GM21526 (cell line): Measurements from ENCODE around the gene ZNG1A.
A peak's percentile ranks its signal among the peaks of the same experiment; 100 is the strongest.
"Not testable (repeated sequence)": the region's sequence is repeated elsewhere in the genome, so short reads cannot be mapped to it uniquely, and the experiment has no call there.

ENCODE experiments used
- ATAC-seq: cut with Tn5 transposase; IDR thresholded peaks from one replicate; pipeline ENCODE4 v1.9.1; 2021; ENCODE audit warnings: moderate library complexity; ENCODE audit not compliant: unreplicated experiment, low FRiP score

ZNG1A gene

DNA sequence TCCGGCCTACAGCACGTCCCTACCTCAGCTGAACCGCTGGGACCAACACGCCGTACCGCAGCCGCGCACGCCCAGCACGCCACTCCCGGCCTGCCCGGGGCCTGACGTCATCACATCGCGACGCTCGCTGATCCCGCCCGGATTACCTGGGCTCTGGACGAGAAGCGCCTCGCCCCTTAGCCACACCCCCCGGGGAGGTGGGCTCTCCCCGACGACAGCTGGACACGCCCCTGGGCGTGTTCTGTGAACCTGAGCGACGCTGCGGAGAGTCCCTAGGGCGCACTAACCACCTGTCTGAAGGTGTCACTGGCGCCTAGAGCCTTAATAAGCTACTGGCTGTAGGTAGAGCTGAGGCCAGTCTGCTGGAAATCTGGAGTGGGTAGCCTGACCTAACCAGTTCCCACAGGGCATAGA lies at the start of gene ZNG1A:
Gene ZNG1A (minus strand): TSS at position 87 of the 414 bp plus-strand sequence. CDS start 87 bp downstream, outside the sequence.
- ATAC-seq: not testable (repeated sequence)

- no peak for ATAC-seq
Observed at GRCh38 chr9:227860-228259, 49.0 kb upstream of the ZNG1A start.

GRCh38 chr9:224582-225520 lies 46.0 kb upstream of the ZNG1A start:
- no peak for ATAC-seq

GRCh38 chr9:224026-224425 lies 45.2 kb upstream of the ZNG1A start:
- ATAC-seq: no peak

GRCh38 chr9:223152-223551 lies 44.3 kb upstream of the ZNG1A start:
- ATAC-seq: no peak

DNA sequence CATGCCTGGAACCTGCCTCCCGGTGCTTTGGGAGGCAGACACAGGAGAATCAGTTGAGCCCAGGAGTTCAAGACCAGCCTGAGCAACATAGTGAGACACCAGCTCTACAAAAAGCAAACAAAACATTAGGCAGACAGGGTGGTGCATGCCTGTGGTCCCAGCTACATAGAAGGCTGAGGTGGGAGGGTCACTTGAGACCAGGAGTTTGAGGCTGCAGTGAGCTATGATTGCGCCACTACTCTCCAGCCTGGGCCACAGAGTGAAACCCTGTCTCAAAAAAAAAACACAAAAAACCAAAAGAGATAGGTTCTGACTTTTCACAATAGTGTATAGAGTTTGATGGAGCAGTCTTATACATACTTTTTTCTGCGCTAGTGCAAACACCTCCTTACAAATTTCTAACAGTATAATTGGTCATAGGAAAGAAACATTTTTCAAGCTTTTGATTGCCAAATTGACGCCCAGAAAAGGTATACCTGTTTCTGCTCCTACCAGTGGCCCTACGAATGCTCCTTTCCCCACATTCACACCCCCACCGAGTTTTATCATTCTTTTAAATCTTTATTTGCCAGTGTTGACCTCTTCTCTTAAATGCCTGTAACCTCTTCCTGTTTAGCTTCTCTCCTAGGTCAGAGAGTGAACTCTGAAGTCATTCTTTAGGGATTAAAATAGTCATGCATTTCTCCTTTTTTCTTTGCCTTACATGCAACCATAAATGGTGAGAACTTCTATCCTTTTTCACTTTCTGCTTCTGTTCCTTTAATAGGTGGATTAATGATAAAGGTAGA lies 43.3 kb upstream of the ZNG1A start:
- ATAC-seq: no peak

DNA sequence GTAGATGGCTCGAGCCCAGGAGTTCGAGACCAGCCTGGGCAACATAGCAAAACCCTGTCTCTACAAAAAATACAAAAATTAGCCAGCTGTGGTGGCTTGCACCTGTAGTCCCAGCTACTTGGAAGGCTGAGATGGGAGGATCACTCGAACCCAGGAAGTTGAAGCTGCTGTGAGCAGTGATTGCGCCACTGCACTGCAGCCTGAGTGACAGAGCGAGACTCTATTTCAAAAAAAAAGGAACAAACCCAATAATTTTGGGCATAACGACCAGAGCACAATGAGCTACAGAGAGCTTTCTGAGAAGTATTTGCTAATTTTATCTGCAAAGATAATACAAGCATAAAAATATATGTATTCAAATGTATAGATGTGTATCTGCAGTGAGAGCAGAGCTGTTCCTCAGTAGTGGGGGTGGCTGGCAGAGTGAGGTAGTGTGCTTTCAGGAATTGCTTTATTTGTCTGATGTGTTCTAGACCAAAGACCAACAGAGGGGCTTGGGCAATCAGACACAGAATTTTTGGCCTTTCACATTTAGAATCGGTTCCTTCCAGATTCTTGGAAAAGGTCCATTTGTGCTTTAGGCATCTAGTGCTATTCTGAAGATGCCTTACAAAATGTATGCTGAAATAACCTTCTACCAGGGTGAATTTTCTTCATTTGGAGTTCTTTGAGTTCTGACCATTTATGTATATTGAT lies 41.0 kb upstream of the ZNG1A start:
- ATAC-seq: no peak

- not testable (repeated sequence) for ATAC-seq
Observed at GRCh38 chr9:219036-219435, 40.2 kb upstream of the ZNG1A start.

DNA sequence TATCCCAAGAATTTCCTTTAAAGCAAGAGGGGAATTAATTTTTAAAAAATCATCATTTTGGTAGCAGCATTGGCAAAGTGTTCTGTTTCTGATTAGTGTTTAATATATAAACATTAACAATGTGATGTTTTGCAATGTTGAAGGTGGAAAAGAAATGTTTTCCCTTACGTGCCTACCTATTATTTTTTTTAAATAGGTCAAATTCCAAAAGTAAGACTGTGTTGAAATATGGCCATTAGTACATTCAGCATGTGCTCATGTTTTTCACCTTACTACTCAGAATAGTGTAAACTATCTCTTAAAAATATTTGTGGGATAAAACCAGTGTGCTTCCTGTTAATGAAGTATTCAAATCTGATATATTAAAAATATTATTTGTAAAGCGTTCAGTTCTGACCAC lies 39.1 kb upstream of the ZNG1A start:
- no peak for ATAC-seq

GRCh38 chr9:216866-217265 lies 38.0 kb upstream of the ZNG1A start:
- ATAC-seq: no peak

DNA sequence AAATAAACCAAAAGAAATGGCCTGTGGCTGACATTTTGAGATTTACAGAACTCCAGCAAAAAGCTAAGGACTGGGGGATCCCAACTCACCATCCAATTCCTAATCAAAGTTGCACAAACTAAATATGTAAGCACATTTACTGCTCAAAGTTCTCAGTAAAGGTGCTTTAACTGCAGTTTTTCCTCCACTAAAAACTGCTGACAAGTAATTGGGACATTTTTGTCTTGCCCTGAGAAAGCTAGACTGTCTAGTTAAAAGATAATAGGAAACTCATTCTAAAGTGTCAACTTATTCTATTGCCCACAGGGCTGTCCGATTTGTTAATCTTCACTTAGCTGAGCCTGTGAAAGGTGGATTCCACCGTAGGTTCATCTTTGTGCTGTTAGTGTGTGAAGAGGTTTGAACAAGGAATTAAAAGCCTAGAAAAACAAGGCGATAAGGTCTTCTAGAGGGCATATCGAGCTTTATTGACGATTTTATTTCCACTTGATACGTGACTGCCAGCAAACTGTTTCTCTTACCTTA lies 36.8 kb upstream of the ZNG1A start:
- ATAC-seq: no peak

- ATAC-seq: peak; percentile 87
Observed at GRCh38 chr9:214648-215493, 36.0 kb upstream of the ZNG1A start, which contains the start of gene DOCK8. Gene DOCK8 (plus strand): TSS chr9:214865. CDS start chr9:214977, 112 bp downstream.

DNA sequence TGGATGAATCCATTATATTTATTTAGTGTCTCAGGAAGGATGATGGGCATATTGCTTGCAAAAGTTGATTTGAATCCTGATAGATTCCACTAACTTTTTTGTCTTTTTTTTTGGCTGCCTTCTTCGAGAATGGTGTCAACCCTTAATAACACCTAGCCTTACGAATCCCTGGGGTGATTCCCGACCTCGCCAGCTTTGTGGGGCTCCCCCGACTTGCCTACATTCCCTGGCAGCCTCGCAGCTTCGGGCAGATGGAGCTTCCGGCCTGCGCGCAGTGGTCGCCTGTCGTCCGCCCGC lies 35.4 kb upstream of the ZNG1A start:
- ATAC-seq: no peak

DNA sequence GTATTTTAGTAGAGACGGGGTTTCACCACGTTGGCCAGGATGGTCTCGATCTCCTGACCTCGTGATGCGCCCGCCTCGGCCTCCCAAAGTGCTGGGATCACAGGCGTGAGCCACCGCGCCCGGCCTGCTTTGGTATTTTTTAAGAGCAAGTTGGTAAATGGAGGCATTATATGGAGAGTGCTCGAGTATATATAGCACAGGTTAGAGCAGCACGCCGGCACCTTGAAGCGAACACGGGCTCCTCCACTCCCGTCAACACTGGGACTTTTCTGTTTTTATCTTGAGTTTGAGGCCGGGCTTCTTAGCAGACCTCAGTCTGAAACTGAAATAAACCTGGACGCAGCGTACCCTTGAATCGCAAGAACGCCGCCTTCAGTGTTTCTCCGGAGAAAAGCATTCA lies 35.0 kb upstream of the ZNG1A start:
- not testable (repeated sequence) for ATAC-seq

- no peak for ATAC-seq
Observed at GRCh38 chr9:212297-212696, 33.4 kb upstream of the ZNG1A start.

GRCh38 chr9:211557-211956 lies 32.7 kb upstream of the ZNG1A start:
- no peak for ATAC-seq

GRCh38 chr9:211036-211435 lies 32.2 kb upstream of the ZNG1A start:
- no peak for ATAC-seq

- no peak for ATAC-seq
Observed at GRCh38 chr9:209143-209758, 30.4 kb upstream of the ZNG1A start.

DNA sequence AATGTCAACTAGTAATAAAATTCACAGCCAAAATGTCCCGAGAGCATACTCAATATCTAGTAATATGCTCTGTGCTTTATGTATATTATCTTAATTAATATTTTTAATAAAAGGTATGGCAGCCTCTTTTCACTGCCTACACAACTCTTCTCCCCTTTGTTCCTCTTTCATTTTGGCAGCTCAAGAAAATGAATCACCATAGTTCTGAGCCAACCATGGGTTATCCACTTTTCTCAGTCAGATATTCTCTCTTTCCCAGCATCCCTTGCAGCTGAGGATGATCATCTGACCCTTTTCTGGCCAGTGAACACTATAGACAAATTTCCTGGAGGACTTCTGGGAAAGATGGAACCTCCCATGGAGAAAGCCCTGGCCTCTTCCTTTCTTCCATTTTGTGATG lies 27.6 kb upstream of the ZNG1A start:
- ATAC-seq: no peak
